IMR-90 (cell line): ENCODE data around the gene CFAP61. TPM values are rescaled to one million over a fixed set of nuclear protein-coding genes. Genes with fewer than 3 reads are reported as not detected.

Experiments used
- ATAC-seq: fragments of 200-7000 bp; cut with Tn5 transposase; 2 replicates; pipeline ENCODE4 v1.9.1; 2020; ENCODE audit warnings: low read depth, mild to moderate bottlenecking, moderate library complexity
- BruUV-seq: library from RNA; stranded (reverse); fragments of 400-500 nt; replicated peaks from 2 replicates; lab custom pipeline; 2021; lab: Mats Ljungman, UMichigan
- CTCF ChIA-PET: fragments of 300-600 bp; formaldehyde crosslinking; extraction: SDS; loops from one replicate; lab custom pipeline; 2021; ENCODE audit warnings: antibody characterized with exemption; lab: Yijun Ruan, JAX
- POLR2A ChIA-PET: fragments of 300-600 bp; sonication (Branson Sonifier 250); formaldehyde crosslinking; loops from one replicate; lab custom pipeline; 2022; ENCODE audit warnings: antibody characterized with exemption; ENCODE audit not compliant: unreplicated experiment; lab: Charles Lee
- DNase-seq: peaks from one replicate; pipeline ENCODE4 v3.0.0; 2013
- H2AFZ ChIP-seq: replicated peaks from 2 replicates; pipeline ENCODE3; 2013; ENCODE audit warnings: low read length, mild to moderate bottlenecking; ENCODE audit not compliant: poor library complexity
- H2AK5ac ChIP-seq: 2 replicates; pipeline ENCODE4 v1.6.1; 2013; ENCODE audit warnings: low read depth, low read length, inconsistent platforms
- H2AK9ac ChIP-seq: replicated peaks from 2 replicates; pipeline ENCODE3; 2013; ENCODE audit warnings: mild to moderate bottlenecking, low read depth, low read length, moderate library complexity; ENCODE audit not compliant: poor library complexity
- H2BK120ac ChIP-seq: 2 replicates; pipeline ENCODE4 v1.6.1; 2013; ENCODE audit warnings: low read depth, low read length, inconsistent platforms
- H2BK15ac ChIP-seq: 3 replicates; pipeline ENCODE4 v1.6.1; 2013; ENCODE audit warnings: low read depth, low read length, inconsistent platforms
- H2BK20ac ChIP-seq: 2 replicates; pipeline ENCODE4 v1.6.1; 2013; ENCODE audit warnings: low read depth, mild to moderate bottlenecking, inconsistent platforms, low read length, moderate library complexity
- H2BK5ac ChIP-seq: 2 replicates; pipeline ENCODE4 v1.6.1; 2013; ENCODE audit warnings: mild to moderate bottlenecking, low read depth, low read length, inconsistent platforms; ENCODE audit not compliant: poor library complexity, severe bottlenecking
- H3K14ac ChIP-seq: replicated peaks from 2 replicates; pipeline ENCODE4 v1.6.1; 2013; ENCODE audit warnings: low read depth, low read length, inconsistent platforms
- H3K18ac ChIP-seq: 2 replicates; pipeline ENCODE4 v1.6.1; 2013; ENCODE audit warnings: low read depth, low read length, control low read depth
- H3K23ac ChIP-seq: 2 replicates; pipeline ENCODE4 v1.6.1; 2013; ENCODE audit warnings: low read depth, low read length, inconsistent platforms
- H3K27ac ChIP-seq: 2 replicates; pipeline ENCODE4 v1.5.1; 2013; ENCODE audit warnings: mild to moderate bottlenecking, control low read depth, low read length; ENCODE audit not compliant: insufficient read depth
- H3K27me3 ChIP-seq: 2 replicates; pipeline ENCODE4 v1.6.1; 2013; ENCODE audit warnings: low read length; ENCODE audit not compliant: control insufficient read depth, insufficient read depth
- H3K36me3 ChIP-seq: 2 replicates; pipeline ENCODE4 v1.6.1; 2013; ENCODE audit warnings: low read length, mixed read lengths; ENCODE audit not compliant: control insufficient read depth, insufficient read depth
- H3K4ac ChIP-seq: 2 replicates; pipeline ENCODE4 v1.6.1; 2013; ENCODE audit warnings: low read depth, low read length, inconsistent platforms
- H3K4me1 ChIP-seq: 2 replicates; pipeline ENCODE4 v1.6.1; 2013; ENCODE audit warnings: low read length, mixed read lengths; ENCODE audit not compliant: control insufficient read depth, insufficient read depth
- H3K4me2 ChIP-seq: 2 replicates; pipeline ENCODE4 v1.6.1; 2013; ENCODE audit warnings: low read depth, mild to moderate bottlenecking, control low read depth, low read length, moderate library complexity
- H3K4me3 ChIP-seq: 2 replicates; pipeline ENCODE4 v1.5.1; 2013; ENCODE audit warnings: low read depth, mild to moderate bottlenecking, control low read depth, low read length, moderate library complexity; ENCODE audit not compliant: insufficient read depth
- H3K56ac ChIP-seq: 2 replicates; pipeline ENCODE4 v1.6.1; 2013; ENCODE audit warnings: low read length, inconsistent platforms; ENCODE audit not compliant: insufficient read depth; ENCODE audit errors: extremely low read depth
- H3K79me1 ChIP-seq, 2 experiments: 2 replicates each; pipeline ENCODE4 v1.6.1; 2013; ENCODE audit warnings: low read length in 2 of 2, inconsistent platforms in 1 of 2, low read depth in 1 of 2
- H3K9ac ChIP-seq: 2 replicates; pipeline ENCODE4 v1.6.1; 2013; ENCODE audit warnings: low read depth, low read length, control low read depth
- H3K9me1 ChIP-seq: 2 replicates; pipeline ENCODE4 v1.6.1; 2013; ENCODE audit warnings: low read length, inconsistent platforms; ENCODE audit not compliant: insufficient read depth
- H3K9me3 ChIP-seq: 2 replicates; pipeline ENCODE4 v1.6.1; 2013; ENCODE audit warnings: low read length; ENCODE audit not compliant: control insufficient read depth, insufficient read depth
- H4K20me1 ChIP-seq: 2 replicates; pipeline ENCODE4 v1.6.1; 2013; ENCODE audit warnings: low read length, inconsistent platforms; ENCODE audit not compliant: insufficient read depth
- H4K5ac ChIP-seq: 2 replicates; pipeline ENCODE4 v1.6.1; 2013; ENCODE audit warnings: mild to moderate bottlenecking, low read depth, low read length, control low read depth
- H4K8ac ChIP-seq, 2 experiments: 2 replicates each; pipeline ENCODE4 v1.6.1; 2013; ENCODE audit warnings: low read depth in 2 of 2, low read length in 2 of 2, control low read depth in 1 of 2, inconsistent platforms in 1 of 2
- H4K91ac ChIP-seq: 2 replicates; pipeline ENCODE4 v1.6.1; 2013; ENCODE audit warnings: low read depth, low read length, inconsistent platforms; ENCODE audit not compliant: insufficient read depth
- BHLHE40 ChIP-seq: fragments of 150-350 bp; IDR thresholded peaks from 2 replicates; pipeline ENCODE4 v1.6.1; 2016; ENCODE audit warnings: mild to moderate bottlenecking, low read depth, low read length
- CEBPB ChIP-seq: IDR thresholded peaks from 2 replicates; pipeline ENCODE4 v1.6.1; 2012; ENCODE audit warnings: low read depth, low read length, improper control_type of control experiment
- FOS ChIP-seq: fragments of 150-350 bp; IDR thresholded peaks from 2 replicates; pipeline ENCODE4 v1.6.1; 2016; ENCODE audit warnings: low read depth, low read length
- NFE2L2 ChIP-seq: fragments of 150-350 bp; IDR thresholded peaks from 2 replicates; pipeline ENCODE4 v1.6.1; 2016; ENCODE audit warnings: low read depth, mild to moderate bottlenecking, low read length
- RCOR1 ChIP-seq: IDR thresholded peaks from 2 replicates; pipeline ENCODE4 v1.6.1; 2012; ENCODE audit warnings: mild to moderate bottlenecking, low read length, improper control_type of control experiment; ENCODE audit not compliant: insufficient replicate concordance
- SMC3 ChIP-seq: fragments of 150-350 bp; IDR thresholded peaks from 2 replicates; pipeline ENCODE4 v1.6.1; 2016; ENCODE audit warnings: low read depth, mild to moderate bottlenecking, antibody characterized with exemption, low read length, moderate library complexity
- WGBS, 2 experiments: methylation state at CpG; one replicate each; pipeline versions ENCODE4 v1.1.5 to v1.1.7; 2013; ENCODE audit warnings: missing lambda C conversion rate in 2 of 2; ENCODE audit not compliant: insufficient read length in 1 of 2; ENCODE audit errors: extremely low coverage in 2 of 2; 5-methylcytosine and 5-hydroxymethylcytosine counted together
- dilution Hi-C: fragments of 300-500 bp; cut with HindIII; formaldehyde crosslinking; loops from one replicate; pipeline ENCODE4 v1.14.3; 2018; ENCODE audit warnings: low sequenced_read_pairs; ENCODE audit not compliant: unreplicated experiment
- in situ Hi-C: fragments of 300-500 bp; cut with MboI; formaldehyde crosslinking; loops from 3 replicates; pipeline ENCODE4 v1.14.3; 2019; ENCODE audit warnings: low sequenced_read_pairs, inconsistent platforms, mixed read lengths
- intact Hi-C: fragments of 100-400 bp; cut with micrococcal nuclease; formaldehyde crosslinking; loops from 2 replicates; pipeline ENCODE4 v1.10.0; 2022
- polyA plus RNA-seq, 3 experiments: library from polyadenylated mRNA; depleted of rRNA; stranded (reverse); fragments of >200 nt; gene quantifications; 2 replicates each; pipeline ENCODE4 v1.2.3, GENCODE V29; 2012; ENCODE audit warnings: low replicate concordance in 1 of 3
- total RNA-seq: library from RNA; depleted of rRNA; stranded (reverse); fragments of >200 nt; gene quantifications from 2 replicates; pipeline ENCODE4 v1.2.3, GENCODE V29; 2012
- TF ChIP-seq, protein P1 (sequence below): fragments of 150-350 bp; IDR thresholded peaks from 2 replicates; pipeline ENCODE4 v1.6.1; 2016; ENCODE audit warnings: low read depth, mild to moderate bottlenecking, low read length, moderate library complexity, borderline replicate concordance

CFAP61 gene
- total and polyA plus RNA-seq, 2 of the 4 experiments (the other 2 are of a cell fraction) = 0.07 TPM; not detected in 1

DNA sequence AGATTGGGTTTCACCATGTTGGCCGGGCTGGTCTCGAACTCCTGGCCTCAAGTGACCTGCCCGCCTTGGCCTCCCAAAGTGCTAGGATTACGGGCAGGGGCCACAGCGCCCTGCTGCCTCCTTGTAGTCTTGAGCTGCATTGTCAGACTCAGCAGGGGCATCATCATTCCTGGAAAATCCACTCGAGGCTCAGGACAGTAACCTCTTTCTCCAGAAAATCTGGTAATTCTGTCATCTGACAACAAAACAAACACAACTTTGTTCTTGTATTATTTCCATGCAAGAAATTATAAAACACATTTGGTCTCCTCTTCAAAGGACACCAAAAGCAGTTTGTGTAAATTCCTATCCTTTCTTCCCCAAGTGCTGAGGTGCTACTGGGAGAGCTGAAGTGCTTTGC, 178.4 kb downstream of the CFAP61 start:
- no peak overlapping the region for H4K5ac ChIP-seq
- no TSS peak for BruUV-seq
- peaks cover 6% of the 10 kb centered on the region for H3K27me3 ChIP-seq
- no peak overlapping the region for H2AFZ ChIP-seq
- no peak overlapping the region for H3K23ac ChIP-seq
- no peak overlapping the region for H2BK20ac ChIP-seq
- 74% methylated on average over 4 of the region's 6 CpGs; no CpG with 5 or more reads in 1 of the 2 experiments for WGBS, 2 experiments
- no peak for TF ChIP-seq SMC3
- TF ChIP-seq NFE2L2 = no peak
- no peak for TF ChIP-seq RCOR1
- no peak for TF ChIP-seq BHLHE40
- TF ChIP-seq, protein P1, sequence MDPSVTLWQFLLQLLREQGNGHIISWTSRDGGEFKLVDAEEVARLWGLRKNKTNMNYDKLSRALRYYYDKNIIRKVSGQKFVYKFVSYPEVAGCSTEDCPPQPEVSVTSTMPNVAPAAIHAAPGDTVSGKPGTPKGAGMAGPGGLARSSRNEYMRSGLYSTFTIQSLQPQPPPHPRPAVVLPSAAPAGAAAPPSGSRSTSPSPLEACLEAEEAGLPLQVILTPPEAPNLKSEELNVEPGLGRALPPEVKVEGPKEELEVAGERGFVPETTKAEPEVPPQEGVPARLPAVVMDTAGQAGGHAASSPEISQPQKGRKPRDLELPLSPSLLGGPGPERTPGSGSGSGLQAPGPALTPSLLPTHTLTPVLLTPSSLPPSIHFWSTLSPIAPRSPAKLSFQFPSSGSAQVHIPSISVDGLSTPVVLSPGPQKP = no peak
- TF ChIP-seq FOS = no peak
- no peak for TF ChIP-seq CEBPB
- no peaks in the 10 kb centered on the region for H4K20me1 ChIP-seq
- CTCF ChIA-PET = no interaction called here
- H3K18ac ChIP-seq = no peak overlapping the region
- no peak overlapping the region for H2BK120ac ChIP-seq
- H2AK5ac ChIP-seq = no peak overlapping the region
- no peak overlapping the region for H2AK9ac ChIP-seq
- no peak overlapping the region for H4K91ac ChIP-seq
- no peak overlapping the region for H3K9ac ChIP-seq
- no peak overlapping the region for H3K27ac ChIP-seq
- no peak overlapping the region for H3K4me3 ChIP-seq
- no peak overlapping the region for H2BK5ac ChIP-seq
- POLR2A ChIA-PET = no interaction called here
- H3K4me2 ChIP-seq = no peak overlapping the region
- H3K4ac ChIP-seq = no peak overlapping the region
- dilution Hi-C loops = no loop called here
- H3K56ac ChIP-seq = no peak overlapping the region
- H4K8ac ChIP-seq = no peak overlapping the region
- ATAC-seq = no peak
- DNase-seq = no peak
- H3K9me1 ChIP-seq = no peaks in the 10 kb centered on the region
- H3K9me3 ChIP-seq = no peaks in the 10 kb centered on the region
- in situ Hi-C loops = loop anchor here (10.0 to 25.0 kb wide), 2 partner anchors 156 to 543 kb away; no protein-coding TSS in a partner anchor
- H3K4me1 ChIP-seq = no peaks in the 10 kb centered on the region
- no peak overlapping the region for H2BK15ac ChIP-seq
- intact Hi-C loops = no loop called here
- no peak overlapping the region for H3K14ac ChIP-seq
- H3K36me3 ChIP-seq = no peaks in the 10 kb centered on the region
- no peaks in the 10 kb centered on the region for H3K79me1 ChIP-seq
